ENCODE results near the gene CABLES1.

DNA sequence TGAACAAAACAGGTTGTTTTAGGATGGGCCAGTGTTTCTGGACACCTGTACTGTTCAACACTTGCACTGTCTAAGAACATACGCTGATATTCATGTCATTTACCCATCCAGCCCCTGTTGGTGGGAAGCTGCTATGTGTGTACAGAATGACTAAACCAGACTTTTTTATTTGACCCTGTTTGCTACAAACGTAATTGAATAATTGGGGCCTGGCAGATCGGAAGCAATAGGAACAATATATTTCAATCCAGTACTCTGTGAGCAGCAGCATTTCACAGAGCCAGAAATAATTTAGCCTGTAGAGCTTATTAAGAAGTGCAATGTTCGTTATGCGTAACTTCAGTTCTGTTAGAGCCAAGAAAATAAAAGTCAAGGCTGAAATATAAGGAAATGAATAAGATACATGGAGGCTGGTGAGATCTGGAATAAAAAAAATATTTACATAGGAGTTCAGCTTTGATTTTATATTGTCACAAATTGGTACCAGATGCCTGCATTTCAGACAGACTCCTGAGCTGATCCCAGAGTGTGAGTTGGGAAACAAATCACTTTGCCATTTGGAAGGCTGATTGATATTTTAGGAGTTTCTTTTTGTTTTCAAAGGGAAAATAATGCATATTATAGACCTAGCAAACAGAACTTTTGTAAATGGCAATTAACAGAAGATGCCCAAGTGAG, 19.7 kb downstream of the CABLES1 start:
- TF ChIP-seq, protein P1, sequence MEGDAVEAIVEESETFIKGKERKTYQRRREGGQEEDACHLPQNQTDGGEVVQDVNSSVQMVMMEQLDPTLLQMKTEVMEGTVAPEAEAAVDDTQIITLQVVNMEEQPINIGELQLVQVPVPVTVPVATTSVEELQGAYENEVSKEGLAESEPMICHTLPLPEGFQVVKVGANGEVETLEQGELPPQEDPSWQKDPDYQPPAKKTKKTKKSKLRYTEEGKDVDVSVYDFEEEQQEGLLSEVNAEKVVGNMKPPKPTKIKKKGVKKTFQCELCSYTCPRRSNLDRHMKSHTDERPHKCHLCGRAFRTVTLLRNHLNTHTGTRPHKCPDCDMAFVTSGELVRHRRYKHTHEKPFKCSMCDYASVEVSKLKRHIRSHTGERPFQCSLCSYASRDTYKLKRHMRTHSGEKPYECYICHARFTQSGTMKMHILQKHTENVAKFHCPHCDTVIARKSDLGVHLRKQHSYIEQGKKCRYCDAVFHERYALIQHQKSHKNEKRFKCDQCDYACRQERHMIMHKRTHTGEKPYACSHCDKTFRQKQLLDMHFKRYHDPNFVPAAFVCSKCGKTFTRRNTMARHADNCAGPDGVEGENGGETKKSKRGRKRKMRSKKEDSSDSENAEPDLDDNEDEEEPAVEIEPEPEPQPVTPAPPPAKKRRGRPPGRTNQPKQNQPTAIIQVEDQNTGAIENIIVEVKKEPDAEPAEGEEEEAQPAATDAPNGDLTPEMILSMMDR (conservative IDR thresholded peaks at IDR 0.05), result no peak
- TF ChIP-seq EZH2 (IDR thresholded peaks at IDR 0.05; ENCODE audit: low read depth), result no peak
